NCI-H748 (cell line): ENCODE results near the gene RHBDF2.

Source experiments
- DNase-seq: peaks from one replicate; lab custom pipeline; 2025; ENCODE audit not compliant: unreplicated experiment; lab: John Stamatoyannopoulos, UW

The RHBDF2 gene

GRCh38 chr17:76501018-76501826 lies at the start of gene RHBDF2:
RHBDF2 (minus strand) TSS chr17:76501423; CDS start chr17:76481524, 19,899 bp downstream.
- peak; percentile 69 for DNase-seq

DNA sequence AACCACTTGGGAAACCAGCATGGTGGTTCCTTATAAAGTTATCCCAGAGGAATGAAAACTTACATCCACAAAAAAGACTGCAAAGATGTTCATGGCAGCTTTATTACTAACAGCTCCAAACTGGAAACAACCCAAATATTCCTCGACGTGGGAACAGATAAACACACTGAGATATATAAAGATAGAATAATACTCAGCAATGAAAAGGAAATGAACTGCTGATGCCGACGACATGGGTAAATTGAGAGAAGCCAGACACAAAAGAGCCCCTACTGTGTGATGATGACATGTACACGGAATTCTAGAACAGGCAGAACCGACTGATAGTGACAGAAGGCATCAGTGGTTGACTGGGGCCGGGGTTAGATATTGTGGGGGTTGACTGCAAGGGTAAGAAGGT lies 48.3 kb upstream of the RHBDF2 start:
- DNase-seq: no peak

GRCh38 chr17:76549215-76549518 lies 47.9 kb upstream of the RHBDF2 start:
- DNase-seq: no peak

DNA sequence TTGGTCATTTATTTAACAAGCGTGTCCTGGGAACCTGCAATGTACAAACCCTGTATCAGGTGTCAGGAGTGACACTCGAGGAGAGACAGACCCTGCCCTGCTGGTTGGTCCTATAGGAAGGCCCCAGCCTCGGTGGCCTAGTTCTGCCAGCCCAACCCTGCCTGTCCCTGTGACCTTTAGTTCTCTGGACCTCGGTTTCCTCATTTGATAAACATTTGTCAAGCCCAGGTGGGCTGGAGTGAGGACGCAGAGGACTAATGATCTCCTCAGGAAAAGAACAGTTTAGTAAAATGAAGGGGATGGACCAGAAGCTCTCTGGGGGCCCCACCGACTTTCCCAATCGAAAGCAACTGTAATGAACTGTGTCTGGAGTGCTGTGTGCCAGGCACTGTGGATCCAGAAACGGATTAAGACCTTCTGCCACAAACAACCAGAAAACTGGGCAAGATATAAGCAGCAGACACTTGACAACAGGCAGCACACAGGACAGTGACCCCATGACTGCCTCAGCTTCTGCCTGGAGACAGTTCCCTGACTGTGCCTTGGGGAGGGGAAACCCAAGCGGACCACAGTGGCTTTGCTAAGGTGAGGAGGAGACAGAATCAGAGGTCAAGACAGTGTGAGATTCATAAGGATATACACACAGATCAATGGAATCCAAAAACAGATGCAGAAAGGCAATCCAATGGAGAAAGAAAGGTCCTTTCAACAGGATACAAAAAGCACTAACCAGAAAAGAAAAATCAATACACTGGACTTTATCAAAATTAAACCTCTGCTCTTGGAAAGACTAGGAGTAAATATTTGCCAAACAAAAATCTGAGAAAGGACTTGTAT lies 47.4 kb upstream of the RHBDF2 start:
- no peak for DNase-seq

DNA sequence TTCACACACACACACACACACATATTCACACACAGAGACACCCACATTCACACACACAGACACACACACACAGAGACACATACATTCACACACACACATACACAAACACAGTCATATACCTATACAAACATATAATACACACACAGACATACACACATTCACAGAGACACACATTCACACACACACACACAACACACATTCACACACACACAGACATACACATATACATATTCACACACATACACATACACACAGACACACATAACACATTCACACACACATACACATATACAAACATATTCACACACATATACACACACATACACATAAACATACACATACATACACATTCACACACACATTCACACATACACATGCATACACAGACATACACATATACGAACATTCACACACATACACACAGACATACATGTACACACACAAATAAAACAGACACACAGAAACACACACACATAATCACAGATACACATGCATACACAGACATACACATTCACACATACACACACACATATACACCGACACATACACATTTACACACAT lies 46.5 kb upstream of the RHBDF2 start:
- DNase-seq: no peak

- DNase-seq: peak; percentile 52
These were observed 46.0 kb upstream of the RHBDF2 start for GRCh38 chr17:76547183-76547641.

DNA sequence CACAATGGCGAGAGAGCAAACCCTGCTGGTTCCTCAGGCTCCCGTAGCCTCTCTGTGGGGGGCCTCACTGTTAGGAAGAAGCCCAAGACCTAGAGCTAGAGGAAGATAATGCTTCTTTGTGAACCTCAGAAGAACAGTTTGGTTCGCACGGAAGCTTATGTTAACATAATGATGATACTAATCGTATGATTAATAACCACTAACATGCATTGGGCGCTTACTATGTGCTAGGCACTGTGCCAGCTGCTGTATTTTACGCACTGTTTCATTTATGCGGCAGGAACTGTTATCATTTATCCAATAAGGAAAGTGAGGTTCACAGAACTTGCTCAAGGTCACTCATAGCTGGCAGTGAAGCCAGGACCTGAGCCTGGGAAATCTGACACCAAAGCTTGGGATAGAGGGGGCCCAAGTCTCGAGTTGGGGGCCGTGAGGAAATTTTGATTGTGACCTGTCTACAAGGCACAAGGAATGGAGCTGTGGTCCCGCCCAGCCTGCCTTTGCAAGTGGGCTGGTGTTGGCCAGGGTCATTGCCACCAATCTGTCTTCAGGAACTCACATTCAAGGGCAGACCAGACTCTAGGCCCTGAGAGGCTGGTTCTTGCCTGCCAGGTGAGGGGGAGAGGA lies 45.4 kb upstream of the RHBDF2 start:
- DNase-seq: no peak

- no peak for DNase-seq
These were observed 44.8 kb upstream of the RHBDF2 start for GRCh38 chr17:76545918-76546555.

- DNase-seq: no peak
These were observed 43.5 kb upstream of the RHBDF2 start for GRCh38 chr17:76544546-76545365.

DNA sequence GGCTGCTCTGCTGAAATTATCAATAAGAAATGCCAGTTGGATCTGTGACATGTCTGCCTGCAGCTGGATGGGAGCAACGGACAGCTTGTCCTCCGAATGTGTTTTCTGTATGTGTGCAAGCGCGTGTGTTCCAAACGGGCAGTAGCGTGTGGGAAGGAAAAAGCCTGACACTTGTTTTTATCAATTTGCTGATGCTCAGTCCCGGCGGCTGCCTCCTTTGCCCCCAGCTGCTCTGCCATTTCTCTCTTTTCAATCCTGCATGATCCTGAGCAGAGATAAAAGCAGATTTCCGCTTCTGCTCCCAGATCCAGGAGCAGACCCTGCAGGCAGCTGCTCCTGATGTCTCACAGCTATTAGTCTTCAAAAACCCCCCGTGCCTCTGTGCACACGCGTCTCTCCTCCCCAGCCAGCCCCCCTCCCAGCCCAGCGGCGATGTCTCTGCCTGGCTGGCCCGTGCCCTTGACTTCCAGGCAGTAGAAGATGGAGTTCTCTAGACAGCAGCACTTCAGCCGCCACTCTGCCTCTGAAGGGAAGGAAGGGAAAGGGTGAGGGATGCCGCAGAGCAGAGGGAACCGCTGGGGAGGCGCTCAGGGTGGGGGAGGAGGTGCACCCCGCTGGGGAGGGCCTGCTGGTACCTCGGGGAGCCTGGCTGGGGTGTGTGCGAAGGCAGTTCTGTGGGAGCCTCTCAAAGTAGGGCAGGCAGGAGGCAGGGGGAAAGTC lies 42.8 kb upstream of the RHBDF2 start:
- no peak for DNase-seq

GRCh38 chr17:76543482-76543825 lies 42.2 kb upstream of the RHBDF2 start:
- DNase-seq: no peak

DNA sequence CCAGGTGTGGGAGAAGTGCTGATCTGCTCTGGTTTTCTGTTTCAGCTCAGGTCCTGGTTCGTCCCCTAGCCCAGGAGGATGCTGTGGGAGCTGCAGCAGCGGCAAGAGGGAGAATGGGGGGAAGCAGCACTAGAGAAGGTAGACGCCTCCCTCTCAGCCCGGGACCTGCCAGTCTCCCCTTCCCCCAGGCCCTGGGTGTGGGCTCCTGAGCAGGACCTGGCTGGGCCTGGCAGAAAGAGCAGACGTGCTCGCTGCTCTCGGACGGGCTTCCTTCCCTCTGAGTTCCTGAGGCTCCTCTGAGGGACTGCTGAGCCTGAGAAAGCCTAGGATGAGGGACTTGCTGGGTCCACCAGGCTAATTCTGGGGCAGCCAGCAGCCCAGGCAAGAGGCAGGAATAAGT lies 41.8 kb upstream of the RHBDF2 start:
- no peak for DNase-seq

DNA sequence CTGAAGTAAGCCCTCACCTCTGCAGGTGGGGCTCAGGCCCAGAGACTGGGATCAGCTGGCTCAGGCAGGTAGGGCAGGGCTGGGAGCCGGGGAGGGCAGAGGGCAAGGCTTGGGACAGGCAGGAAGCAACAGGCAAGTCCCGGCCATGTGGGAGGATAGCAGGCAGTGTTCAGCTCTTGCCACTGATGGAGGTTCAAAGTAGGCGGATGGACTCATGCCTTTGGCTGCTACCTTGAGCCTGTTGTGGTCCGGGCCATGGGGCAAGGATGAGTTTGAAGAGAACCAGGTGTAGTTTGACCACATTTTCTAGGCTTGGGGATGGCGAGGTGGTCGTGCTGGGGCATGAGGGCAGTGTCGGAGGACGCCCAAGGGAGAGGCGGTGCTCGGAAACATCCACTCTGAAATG lies 41.3 kb upstream of the RHBDF2 start:
- no peak for DNase-seq

DNA sequence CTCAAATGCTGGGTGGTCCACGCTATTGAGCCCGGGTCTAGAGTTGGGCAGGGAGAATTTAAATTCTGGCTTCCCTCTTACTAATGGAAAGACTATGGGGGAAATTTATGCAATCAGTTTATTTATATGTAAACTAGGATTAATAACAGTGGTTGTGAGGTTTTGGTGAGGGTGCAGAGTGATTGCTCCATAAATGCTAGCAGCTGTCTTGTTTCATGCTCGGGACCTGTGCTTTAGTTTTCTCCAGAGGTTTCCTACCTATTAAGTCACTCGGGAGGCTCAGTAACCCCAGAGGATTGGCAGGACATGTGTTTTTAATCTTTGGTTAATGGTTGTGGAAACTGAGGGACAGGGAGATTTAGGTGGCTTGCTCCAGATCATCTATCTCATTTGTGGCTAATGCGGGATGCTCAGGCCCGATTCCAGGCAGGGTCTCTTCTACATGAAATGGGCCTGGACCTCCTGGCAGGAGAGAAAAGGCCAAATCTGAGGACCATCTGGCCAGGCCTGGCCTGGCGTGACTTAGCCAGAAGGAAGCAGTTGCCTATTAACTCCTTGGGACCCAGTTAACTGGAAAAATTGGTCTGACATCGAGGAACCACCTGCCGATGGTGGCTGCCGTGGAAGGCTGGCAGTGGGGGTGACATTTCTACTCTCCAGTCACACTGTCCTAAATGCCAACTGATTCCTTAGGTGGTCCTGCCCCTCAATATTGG lies 40.7 kb upstream of the RHBDF2 start:
- no peak for DNase-seq

DNA sequence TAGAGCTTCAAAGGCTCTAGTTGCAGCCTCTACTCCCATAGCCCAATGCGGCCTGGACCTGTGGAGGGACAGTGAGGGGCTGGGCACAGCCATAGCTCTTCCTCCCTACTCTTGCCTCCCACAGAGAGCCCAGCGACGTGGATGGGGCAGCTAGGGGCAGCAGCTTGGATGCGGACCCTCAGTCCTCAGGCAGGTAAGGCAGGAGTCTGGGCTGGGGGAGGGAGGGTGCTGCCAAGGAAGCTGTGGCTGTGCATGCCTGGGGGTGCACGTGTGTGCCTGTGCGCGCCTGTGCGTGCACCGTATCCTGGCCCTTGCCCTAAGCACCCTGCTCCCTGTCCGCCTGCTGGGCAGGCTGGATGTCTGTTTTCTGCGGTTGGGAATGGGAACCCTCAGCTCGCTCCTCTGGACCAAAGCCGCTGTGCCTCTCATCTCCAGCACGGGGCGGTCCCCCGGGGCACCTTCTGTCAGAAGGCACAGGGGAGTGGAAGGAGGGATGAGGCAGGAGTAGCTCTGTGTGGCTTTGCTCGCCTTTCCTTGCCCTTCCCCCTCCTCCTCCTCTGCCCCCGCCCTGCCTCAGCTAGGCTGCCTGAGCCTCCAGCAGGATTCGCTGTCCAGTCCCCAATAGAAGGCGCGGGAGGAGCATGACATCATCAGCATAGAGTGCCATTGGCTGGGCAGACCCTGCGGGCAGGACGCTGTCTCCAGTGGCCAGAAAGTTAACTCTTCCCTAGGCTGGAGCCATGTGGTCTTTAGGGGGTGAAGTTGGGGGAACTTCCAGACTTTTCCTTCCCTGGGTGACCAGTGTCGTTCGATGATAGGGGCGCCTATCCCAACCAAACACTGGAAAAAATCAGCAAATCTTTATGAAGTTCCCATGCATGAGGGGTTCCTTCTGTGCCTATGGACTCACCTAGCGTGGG lies 39.4 kb upstream of the RHBDF2 start:
- DNase-seq: peak; percentile 85

GRCh38 chr17:76539631-76540271 lies 38.5 kb upstream of the RHBDF2 start, which contains the start of gene PRCD:
PRCD (plus strand) TSS chr17:76540044; CDS start chr17:76540142, 98 bp downstream.
- no peak for DNase-seq

DNA sequence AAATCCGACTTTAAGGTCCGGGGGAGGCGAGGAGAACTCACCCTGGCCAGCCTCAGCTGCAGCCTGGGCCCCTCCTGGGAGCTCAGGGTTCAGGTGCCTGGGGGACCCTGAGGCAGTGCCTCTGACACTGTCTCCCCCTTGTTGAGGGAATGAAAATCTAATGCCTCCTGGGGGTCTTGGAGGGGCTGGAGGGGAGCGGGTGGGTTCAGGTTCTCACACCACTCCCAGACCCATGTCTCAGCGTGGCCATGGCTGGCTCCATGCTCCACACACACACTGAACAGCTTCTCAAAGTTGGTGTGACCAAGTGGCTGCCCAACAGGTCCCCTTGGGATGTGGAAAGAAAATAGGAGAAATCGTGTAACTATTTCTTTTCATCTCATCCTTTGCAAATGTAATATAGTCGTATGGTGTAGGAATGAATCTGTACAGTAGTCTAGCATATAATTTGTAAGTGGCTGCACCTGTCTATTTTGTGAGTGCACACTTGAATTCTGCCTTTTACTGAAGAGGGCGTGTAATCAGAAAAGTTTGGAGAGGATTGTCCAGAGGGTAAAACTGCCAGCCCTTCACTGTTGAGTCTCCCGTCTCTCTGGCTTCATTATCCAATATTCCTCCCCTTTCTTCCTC lies 37.8 kb upstream of the RHBDF2 start:
- DNase-seq: no peak
